ENCODE data around the gene BTBD7.

BTBD7 gene

DNA sequence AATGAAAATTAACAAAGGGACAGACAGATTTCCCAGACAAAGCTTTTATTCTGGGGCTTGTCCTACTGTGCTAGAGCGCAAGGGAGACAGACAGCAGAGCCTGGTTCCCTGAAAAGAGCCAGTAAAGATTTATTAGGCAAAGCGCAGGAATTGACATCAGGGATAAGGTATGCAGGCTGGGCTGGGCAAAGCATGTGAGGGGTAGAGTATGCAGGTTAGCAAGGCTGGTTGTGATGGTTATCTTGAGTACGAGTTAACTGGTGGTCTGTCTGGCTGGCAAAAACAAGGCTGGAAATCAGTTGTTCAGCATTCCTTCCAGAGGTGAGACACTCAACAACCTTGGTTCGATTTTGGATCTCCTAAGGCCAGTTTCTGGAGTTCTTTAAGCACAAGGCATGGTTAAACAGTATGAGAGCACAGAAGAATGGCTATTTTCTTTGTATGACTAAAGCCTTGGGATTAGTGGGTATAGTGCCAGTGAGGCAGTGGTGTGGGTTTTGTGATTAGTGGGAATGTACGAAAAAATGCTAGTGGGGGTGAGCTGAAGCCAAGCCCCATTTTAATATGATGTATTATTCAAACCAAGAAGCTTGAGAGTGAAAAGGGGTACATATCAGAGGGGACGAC, 30.9 kb downstream of the BTBD7 start:
- no peak for DNase-seq

DNA sequence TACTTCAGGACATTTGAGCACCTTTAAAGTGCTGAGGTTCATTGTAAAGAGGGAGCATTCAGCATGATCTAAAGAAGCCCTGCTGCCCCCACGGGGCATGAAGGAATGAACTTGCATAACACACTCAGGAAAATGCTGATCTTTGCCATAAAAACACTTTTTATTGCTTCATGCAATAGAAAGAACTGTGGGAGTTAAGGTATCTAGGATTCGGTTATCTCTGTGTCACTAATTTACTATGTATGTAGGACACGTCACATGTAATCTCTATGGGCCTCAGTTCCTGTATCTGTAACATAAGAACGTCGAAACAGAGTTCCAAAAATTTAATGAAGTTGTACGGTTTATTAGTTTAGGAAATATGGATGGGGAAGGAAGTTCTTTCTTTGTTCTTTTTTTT, 33.0 kb downstream of the BTBD7 start:
- no peak for DNase-seq

DNA sequence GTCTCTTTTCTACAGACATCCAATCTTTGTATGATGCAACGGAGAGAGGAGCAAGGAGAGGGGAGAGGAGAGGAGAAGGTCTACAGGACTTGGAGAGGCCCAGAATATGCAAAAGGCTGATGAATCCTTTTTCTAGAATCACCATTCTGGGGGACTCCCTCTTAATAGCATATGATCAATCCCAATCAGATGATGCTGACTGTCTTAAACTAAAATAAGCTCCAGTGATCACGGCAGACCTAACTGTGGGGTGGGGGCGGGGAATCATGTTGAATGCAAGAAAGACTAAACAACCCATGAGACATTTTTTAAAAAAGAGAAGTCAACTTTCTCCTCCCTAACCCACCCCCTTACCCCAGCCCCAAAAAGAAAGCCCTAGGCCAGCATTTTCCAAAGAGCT, 33.4 kb downstream of the BTBD7 start:
- no peak for DNase-seq

DNA sequence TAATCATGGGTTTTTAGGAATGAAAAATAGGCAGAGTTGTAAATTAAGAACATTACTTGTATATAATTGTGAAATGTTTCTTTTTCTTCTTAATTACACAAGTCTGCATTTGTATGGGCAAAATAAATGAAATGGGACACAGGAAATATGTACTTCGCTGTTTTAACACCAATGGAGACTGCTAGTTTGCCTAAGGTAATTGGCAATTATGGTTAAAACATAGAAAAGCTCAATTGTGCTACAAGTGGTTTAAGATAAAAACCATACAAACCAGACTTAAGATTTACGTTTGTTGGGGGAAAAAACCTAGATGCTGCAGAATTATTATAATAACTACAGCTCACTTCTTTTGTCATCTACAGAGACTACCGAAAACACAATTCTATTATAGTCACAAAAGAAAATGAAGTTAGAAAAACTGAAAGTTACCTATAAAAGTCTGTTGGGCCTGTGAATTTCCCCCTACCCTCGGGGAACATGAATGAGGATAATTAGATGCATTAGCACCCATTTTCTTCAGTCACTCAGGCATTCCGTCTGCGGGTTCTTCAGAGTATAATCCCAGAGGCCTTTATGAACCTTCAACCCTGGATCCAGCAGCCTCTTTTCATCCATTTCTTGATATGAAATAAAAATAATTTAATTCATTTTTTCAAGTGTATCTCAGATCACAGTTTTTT, 37.2 kb downstream of the BTBD7 start:
- no peak for DNase-seq

DNA sequence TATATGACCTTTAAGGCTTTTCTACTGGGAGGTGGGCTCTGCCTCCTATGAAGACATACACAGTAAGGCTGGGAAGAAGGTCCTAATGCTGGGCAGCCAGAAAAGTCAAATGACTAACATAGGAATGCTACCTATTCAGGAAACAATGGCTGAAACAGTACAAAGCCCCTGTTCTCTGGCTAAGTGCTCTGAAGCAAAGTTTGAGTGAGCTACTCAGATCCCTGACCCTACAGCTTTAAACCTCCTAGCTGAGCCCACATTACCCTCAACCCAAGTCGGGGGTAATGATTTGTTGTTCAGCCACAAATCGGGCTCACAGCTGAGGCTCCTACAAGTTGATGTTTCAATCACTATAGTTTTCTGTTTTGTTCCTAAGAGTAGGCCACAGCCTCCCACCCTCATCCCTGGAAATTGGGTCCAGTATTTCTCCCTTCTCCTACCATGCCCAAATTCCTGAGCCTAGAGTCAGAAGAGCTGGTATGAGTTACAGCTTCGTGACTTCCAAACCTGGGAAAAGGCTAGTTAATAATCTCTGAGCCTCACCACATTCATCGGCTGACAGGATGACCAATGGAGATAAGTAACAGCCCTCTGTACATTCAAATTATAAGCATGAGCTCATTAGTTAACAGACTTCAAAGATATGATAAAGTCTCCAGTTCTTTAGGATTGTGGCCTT, 46.5 kb downstream of the BTBD7 start:
- no peak for DNase-seq

DNA sequence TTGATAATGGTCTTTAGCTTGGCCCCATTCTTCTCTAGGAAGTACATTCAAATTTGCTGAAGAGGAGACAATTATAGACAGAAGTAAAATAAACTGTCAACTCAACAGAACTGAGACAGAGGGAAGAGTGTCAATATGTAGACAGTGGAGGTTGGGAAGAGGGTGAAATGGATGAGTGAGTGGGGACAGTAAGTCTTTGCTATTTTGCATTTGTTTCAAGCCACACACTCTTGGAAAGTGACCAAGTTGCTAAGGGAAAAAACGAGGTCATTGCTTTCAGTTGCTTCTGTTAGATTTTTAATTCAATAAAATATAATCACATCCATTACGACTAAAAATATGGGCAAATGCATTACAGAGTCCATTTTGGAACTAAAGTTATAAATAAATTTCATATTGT, 47.8 kb downstream of the BTBD7 start:
- DNase-seq = no peak

DNA sequence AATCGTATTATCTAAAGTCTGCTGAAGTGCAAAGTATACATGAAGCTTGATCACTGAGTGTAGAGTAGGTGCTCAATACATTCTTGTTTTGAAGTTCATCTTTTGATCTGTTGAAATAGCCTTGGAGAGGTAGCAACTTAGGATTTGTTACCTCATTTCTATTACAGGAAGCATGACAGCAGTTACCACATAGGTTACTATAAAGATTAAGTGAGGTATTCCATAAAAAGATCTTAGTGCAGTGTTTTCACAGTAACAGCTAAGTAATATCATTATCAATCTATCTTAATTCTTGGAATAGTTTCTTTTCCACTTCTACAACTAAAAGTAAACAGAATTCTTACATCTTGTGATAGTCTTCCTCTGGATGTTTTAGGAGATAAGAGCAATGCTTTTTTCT, 50.9 kb downstream of the BTBD7 start:
- no peak for DNase-seq

DNA sequence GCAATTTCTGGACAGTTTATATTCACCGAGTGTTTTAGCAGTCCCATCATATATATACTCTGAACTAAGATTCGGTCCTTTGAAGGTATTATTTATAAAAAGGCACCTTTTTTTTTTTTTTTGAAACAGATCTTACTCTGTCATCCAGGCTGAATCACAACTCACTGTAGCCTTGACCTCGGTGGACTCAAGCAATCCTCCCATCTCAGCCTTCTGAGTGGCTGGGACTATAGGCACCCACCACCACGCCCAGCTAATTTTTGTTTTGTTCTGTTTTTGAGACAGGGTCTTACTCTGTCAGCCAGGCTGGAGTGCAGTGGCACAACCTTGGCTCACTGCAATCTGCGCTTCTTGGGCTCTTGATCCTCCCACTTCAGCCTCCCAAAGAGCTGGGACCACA, 52.1 kb downstream of the BTBD7 start:
- DNase-seq = no peak

DNA sequence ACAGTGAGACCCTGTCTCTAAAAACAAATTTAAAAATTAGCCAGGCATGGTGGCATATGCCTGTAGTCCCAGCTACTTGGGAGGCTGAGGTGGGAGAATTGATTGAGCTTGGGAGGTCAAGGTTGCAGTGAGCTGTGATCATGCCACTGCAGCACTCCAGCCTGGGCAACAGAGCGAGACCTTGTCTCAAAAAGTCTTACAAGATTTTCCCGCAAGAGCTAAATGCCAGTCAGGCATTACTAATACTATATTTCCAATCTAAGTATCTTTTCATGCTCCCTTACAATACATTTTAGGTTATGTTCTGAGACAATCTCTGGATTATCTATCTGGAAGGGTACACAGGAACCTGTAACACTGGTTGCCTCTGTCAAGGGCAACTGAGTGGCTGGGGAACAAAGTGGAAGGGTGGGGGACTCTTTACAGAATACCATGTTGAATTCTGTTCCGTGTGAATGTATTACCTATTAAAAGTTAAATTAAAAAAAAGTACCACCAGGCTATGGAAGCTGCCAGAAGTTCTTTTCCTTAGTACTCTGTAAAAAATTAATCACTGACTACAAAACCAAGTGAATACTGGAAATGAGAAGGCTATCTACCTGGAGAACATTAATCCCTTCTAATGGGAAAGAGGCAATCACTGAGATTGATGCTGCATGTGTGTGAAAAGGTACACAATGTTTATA, 56.7 kb downstream of the BTBD7 start:
- DNase-seq = no peak

DNA sequence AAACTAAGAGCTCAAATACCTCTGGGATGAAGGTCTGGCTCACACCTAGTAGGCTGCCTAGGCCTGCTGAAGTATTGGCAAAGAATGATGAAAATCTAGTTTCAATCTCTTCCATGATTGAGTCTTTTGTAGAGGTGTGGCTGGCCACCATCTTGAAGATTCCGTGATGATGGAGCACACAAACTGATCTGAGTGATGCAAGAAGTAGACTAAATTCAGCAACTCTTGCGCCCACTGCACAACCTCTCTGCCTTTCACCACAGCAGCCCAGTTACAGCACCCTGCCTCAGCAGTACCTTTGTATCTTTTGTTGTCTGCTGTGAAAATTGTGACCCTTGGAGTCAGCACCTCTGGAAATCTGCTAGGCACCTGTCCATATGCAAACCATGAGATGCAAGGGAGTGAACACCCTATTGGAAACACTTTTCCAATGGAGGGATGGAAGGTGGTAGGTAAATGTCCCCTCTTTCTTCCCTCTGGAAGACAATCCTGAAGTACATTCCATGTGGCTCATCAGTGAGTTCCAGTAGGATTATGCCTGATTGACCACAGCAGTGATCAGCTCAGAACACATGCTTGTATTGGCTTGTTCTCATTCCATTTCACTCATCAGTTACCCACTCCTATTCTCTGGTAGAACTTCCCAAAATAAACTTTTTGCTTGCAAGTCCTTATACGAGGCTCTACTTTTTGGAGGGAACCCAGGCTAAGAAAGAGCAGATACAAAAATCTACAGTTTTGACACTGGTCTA, 58.6 kb downstream of the BTBD7 start:
- DNase-seq = no peak

DNA sequence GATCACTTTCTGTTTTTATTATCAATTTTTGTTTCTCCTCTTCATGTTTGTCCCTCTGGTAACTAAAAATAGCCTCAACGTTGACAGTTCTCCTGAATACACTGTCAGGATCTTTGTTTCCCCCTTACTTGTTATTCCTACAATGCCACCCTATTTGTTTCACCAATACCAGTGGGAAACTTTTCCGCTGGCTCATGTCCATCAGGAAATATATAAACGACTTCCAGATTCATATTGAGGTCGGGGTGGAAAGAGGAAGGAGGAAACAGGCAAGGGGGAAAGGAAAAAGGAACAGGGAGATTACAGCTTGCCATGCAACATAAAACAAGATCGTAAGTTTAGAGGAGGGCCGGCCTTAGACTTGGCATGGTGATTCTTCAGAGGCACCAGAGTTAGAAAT, 61.7 kb downstream of the BTBD7 start:
- no peak for DNase-seq

DNA sequence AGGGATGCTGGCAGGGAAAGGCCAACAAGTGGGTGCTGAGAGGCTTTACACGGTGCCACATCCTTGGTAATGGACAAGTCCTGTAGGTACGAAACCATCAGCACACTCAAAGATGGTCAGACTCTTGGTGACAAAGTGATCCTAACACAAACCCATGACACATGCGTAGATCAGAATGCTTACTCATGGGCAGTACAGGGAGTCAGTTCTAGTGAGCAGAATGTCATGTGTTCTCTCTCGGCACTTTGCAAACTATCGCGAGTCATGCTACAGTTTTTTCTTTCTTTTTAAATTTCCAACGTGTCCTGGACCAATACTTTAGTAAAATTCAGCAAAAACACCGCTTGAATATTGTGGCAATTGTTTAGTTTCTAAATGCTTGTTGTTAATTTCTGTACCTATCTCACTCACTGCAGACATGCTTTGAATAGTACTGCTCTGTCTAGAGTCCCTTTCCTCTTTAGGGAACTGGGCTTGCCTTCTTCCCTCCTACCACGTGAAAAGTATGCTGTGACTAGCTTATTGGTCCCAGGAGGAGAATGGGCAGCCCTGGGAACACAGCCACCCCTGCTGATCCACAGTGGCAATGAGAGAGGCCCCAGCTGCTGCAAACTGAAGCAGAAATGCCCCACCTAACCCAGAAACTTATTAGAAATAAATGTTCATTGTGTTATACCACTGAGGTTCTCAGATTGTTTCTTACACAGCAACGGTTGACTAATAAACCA, 63.3 kb downstream of the BTBD7 start:
- DNase-seq = no peak

DNA sequence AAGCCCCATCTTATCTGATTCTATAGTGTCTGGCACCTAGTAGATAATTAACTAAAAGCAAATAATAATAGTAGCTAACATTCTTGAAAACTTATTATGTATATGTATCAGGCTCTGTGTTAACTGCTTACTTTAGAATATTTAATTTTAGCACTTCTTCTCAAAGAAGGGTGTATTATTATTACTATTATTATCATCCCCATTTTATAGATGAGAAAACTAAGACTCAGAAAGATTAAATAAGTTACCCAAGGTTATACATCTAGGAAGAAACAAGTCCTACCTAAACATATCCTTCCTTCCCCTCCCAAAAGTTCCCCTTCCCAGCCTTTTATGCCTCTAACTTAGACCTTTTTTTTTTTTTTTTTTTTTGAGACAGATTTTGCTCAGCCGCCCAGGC, 64.4 kb downstream of the BTBD7 start:
- no peak for DNase-seq

DNA sequence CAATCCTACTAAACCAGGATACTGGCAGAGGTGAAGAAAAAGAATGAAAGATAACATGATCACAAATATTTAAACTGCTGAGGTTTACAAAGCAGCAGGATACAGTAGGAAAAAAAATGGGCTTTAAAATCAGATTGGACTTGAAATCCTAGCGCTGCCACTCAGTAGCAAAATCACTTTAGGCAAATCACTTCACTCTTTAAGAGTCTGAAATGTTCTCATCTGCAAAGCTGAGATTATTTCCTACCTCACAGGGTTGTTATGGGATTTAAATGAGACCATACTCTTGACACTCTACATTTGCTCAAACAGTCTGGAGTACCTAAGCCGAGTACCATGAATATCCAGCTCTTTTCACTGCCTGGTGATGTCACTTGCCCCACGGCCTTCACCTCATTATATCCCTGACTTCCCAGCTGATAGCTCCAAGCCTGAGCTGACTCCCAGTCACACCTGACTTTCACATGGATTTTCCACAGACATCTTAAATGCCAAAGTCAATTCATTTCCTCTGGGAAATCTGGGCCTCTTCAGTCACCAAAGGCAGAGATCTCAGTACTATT, 65.6 kb downstream of the BTBD7 start:
- no peak for DNase-seq

DNA sequence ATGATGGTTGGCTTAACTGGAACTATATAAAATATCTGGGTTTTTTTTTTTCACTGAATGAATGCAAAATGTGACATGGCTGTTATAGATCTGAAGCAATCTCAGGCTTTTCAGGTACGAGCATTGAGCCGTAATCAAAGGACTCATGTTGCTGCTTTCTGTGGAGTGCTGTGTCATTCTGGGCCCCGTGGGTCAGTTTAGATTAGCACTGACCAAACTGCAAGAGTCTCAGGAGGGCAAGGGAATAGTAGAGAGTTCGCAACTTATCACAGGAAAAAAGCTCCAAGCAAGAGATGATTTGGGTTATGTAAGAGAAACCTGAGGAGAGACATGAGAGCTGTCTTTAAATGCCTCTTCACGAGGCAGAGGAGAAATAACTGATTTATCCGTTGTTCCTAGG, 66.7 kb downstream of the BTBD7 start:
- no peak for DNase-seq

DNA sequence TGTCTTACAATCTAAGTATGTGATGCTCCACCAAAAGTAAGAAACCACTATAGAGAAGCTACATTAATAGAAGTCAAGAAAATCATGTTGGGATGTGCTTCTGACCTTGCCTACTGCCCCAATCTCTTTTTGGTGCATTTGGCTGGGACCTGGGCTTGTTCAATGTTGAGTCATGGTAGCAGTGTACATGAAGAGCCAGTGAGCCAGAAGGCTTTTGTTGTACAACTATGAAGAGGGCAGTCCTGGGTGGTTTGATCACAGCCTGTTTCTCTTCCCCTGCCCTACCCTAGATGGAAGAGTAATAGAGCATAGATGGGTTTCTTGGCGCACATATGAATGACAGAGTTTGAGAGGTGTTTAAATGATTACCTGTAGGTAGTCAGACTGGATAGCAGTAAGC, 69.4 kb downstream of the BTBD7 start:
- DNase-seq = no peak

DNA sequence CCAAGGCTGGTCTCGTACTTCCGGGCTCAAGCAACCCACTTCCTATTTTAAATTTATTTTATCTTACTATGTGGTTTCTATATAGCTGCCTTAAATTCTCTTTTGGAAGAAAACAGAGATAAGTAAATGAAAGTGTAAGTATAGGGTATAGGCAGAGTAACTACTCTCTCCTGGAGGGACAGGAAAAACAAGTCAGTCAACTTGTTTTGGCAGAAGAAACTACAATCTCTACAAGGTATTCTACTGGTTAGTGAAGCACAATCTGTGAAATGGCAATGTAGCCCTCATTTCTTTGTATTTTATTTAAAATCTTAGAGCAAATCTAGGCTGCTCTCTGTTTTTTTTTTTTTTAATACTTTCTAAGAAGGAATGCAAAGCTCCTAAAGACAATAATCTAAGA, 70.4 kb downstream of the BTBD7 start:
- no peak for DNase-seq

DNA sequence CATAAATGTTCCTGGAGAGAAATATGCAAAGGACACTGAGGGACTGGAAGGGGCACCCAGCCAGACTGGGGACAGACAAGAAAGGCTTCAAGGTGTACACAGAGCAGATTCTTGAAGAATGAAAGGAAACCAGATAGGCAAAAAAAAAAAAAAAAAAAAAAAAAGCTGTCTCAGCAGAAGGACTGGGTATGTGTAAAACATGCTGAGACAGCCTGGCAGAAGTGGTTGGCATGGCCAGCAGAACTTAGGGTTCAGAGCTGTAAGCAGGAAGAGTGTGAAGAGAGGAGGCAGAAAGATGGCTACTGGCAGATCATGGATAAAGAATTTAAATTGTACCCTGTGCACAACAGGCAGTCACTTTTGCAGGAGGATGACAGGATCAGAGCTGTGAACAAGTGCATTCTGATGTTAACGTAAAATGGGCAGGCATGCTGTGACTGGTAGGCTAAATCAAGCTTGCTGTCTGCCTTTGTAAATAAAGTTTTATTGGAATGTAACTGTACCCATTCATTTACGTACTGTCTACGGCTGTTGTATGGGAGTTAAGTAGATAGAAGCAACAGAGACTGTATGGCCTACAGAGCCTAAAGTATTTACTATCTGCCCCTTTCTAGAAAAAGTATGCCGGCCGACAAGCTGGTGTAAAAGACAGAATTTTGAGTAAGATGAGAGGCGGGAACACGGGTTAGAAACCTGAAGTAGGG, 83.6 kb downstream of the BTBD7 start:
- DNase-seq = no peak

DNA sequence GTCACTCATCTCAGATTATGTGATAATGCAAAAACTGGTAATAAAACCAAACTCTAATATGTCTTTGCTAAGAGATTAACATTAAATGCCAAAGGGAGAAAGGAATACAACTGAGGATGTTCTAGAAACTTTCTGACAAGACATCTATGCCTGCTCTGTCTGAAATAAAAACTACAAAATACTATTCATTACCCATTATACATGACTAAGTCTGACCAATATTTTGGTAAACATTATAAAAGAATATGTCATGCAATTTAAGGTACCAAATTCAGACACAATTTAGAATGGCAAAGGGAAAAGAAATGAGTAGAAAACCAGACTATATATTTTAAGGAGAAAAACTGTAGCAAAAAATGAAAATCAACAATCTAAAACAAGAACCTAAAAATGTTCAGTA, 86.3 kb downstream of the BTBD7 start:
- DNase-seq = no peak

DNA sequence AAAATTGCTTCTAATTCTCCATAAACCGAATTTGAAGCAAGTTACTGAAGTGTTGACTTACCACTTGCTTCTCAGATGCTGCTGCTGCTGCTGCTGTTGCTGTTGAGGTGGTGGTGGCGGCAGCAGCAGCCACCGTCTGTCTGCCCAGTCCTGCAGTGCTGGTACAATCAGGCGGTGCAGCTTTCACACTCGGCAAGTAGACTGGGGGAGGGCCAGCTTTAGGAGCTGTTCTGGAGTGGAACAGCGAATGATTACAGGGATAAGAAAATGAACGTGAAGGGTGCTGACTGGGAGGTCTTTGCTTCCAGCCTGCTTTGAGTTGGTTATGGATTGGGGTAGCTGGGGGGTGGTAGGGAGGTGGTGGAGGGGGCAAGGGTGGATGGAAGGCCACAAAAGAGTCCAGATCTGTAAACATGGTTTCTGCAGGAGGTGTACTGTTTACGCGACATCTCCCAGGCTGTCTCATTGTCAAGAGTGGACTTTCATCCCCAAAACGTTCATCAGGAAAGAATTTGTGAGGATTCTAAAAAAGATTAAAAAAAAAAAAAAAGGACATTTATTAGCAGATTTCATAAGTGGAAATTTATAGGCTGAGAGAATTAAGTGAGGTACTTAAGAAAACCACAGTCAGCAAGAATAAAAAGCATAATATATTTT, 86.9 kb downstream of the BTBD7 start:
- DNase-seq = no peak

DNA sequence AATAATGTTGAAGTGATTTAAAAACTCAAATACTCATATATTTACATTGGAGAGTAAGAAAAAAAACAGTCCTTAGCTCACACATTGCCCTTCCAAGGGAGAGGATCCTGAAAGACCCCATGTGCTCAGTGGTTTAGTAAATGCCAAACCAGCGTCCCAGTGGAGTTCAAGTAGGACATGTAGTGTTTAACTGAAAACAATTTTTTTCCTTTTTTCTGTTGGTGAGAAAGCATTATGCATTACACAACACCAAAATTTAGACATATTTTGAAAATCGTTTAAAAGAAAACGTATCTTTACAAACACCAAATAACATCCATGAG, 92.2 kb downstream of the BTBD7 start:
- DNase-seq = no peak

Data from NCI-H2227 treated with DMSO at 0.1 percent for 48 hours (cell line).